ENCODE data around the gene PCSK9. TPM values are rescaled to one million over a fixed set of nuclear protein-coding genes. Genes with fewer than 3 reads are reported as not detected.

Gene PCSK9
- total and polyA plus RNA-seq, 7 donors, result under 0.01 to 0.03 TPM; not detected in 5

GRCh38 chr1:55059302-55060132 is 20.2 kb downstream of the PCSK9 start:
- 88 to 95% (median 90%) methylated on average over 14 of the region's 14 CpGs for WGBS, 3 donors
- no peaks in the 10 kb centered on the region for H3K36me3 ChIP-seq (ENCODE audit: insufficient read depth in 1 of 2, low read depth in 1 of 2)
- no peaks in the 10 kb centered on the region for H3K27me3 ChIP-seq (ENCODE audit: insufficient read depth in 3 of 3, low read length in 2 of 3)
- H3K27ac ChIP-seq, result no peak overlapping the region
- intact Hi-C loops (cut with DNase I), result no loop called here
- DNase-seq (no peak), ATAC-seq (no peak)
- H3K9me3 ChIP-seq, result no peaks in the 10 kb centered on the region
- TF ChIP-seq CTCF (IDR thresholded peaks at IDR 0.05), result no peak
- peaks cover 16% of the 10 kb centered on the region for H3K4me1 ChIP-seq
- no peak overlapping the region for H3K4me3 ChIP-seq

GRCh38 chr1:55060133-55060999 is 21.0 kb downstream of the PCSK9 start:
- no peak for TF ChIP-seq CTCF (IDR thresholded peaks at IDR 0.05)
- H3K36me3 ChIP-seq (ENCODE audit: insufficient read depth in 1 of 2, low read depth in 1 of 2), result no peaks in the 10 kb centered on the region
- no peak overlapping the region for H3K4me3 ChIP-seq
- H3K9me3 ChIP-seq, result no peaks in the 10 kb centered on the region
- H3K27ac ChIP-seq, result no peak overlapping the region
- DNase-seq (no peak), ATAC-seq (no peak)
- intact Hi-C loops (cut with DNase I), result no loop called here
- no peaks in the 10 kb centered on the region for H3K27me3 ChIP-seq (ENCODE audit: insufficient read depth in 3 of 3, low read length in 2 of 3)
- whole genome bisulfite sequencing, 3 donors, result 91 to 94% (median 92%) methylated on average over 14 of the region's 14 CpGs
- peaks cover 22% of the 10 kb centered on the region for H3K4me1 ChIP-seq

GRCh38 chr1:55061000-55061705 is 21.8 kb downstream of the PCSK9 start:
- intact Hi-C loops (cut with DNase I), result no loop called here
- 81 to 86% (median 84%) methylated on average over 13 of the region's 13 CpGs for WGBS, 3 donors

More at GRCh38 chr1:55061000-55061705, 21.8 kb downstream of the PCSK9 start:
- Histone ChIP-seq H3K4me3 (no peak overlapping the region), H3K9me3 (no peaks in the 10 kb centered on the region), H3K4me1 (peaks cover 25% of the 10 kb centered on the region), H3K27me3 (ENCODE audit: insufficient read depth in 3 of 3, low read length in 2 of 3) (no peaks in the 10 kb centered on the region), H3K27ac (no peak overlapping the region), H3K36me3 (ENCODE audit: insufficient read depth in 1 of 2, low read depth in 1 of 2) (no peaks in the 10 kb centered on the region)
- DNase-seq, result no peak
- ATAC-seq, result no peak
- TF ChIP-seq CTCF (IDR thresholded peaks at IDR 0.05), result no peak
